GM12891 (cell line): ENCODE data around the gene TCP11L2.
"Not testable (repeated sequence)": the region's sequence is repeated elsewhere in the genome, so short reads cannot be mapped to it uniquely, and the experiment has no call there.

Experiments used
- PAX5 ChIP-seq: IDR thresholded peaks from 2 replicates; pipeline ENCODE4 v1.6.1; 2011; ENCODE audit warnings: low read length, moderate library complexity, mild to moderate bottlenecking; ENCODE audit not compliant: insufficient read depth, severe bottlenecking
- POLR2A ChIP-seq: IDR thresholded peaks from 2 replicates; pipeline ENCODE4 v1.6.1; 2011; ENCODE audit warnings: low read depth, low read length, control low read depth
- POLR2AphosphoS5 ChIP-seq: IDR thresholded peaks from 2 replicates; pipeline ENCODE4 v1.6.1; 2011; ENCODE audit warnings: low read depth, low read length, control low read depth
- POU2F2 ChIP-seq: IDR thresholded peaks from 2 replicates; pipeline ENCODE4 v1.6.1; 2011; ENCODE audit warnings: low read depth, mild to moderate bottlenecking, control low read depth, low read length, moderate library complexity
- SPI1 ChIP-seq: IDR thresholded peaks from 2 replicates; pipeline ENCODE4 v1.6.1; 2011; ENCODE audit warnings: low read depth, low read length, control low read depth
- TAF1 ChIP-seq: IDR thresholded peaks from 2 replicates; pipeline ENCODE4 v1.6.1; 2011; ENCODE audit warnings: low read depth, low read length, control low read depth

DNA sequence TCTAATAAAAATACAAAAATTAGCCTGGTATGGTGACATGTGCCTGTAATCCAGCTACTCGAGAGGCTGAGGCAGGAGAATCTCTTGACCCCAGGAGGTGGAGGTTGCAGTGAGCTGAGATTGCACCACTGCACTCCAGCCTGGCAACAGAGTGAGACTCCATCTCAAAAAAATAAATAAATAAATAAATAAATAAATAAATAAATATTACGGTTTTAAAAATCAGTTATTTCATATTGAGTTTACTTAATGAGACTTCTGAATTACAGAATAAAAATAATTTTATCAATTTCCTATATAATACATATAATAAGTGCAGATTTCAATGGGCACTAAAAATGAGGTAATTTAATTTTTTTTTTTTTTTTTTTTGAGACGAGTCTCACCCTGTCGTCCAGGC lies 10.9 kb downstream of the TCP11L2 start:
- TF ChIP-seq POLR2AphosphoS5, POLR2A, TAF1, SPI1, POU2F2, PAX5: not testable (repeated sequence)
